ENCODE data around the gene PRIM2. TPM values are rescaled to one million over a fixed set of nuclear protein-coding genes. Genes with fewer than 3 reads are reported as not detected.

PRIM2 gene
- polyA plus RNA-seq, 2 of the 4 experiments (the other 2 are of a cell fraction) = 15.0 to 20.1 TPM

DNA sequence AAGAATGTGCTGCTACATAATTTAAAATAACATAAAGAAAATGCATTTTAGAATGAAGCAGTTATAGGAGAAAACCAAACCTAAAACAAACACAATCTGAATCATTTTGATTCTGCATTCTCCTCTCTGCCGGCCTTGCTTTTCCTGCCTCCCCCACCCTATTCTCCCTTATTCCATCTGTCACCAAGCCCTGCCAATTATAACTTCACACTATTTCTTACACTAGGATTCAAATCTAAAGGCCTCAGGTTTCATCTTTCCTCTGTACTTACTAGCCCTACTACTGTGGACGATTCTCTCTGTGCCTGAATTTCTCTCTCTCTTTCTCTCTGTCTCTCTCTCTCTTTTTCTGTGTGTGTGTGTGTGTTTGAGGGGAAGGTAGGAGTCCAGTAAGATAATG is 18.7 kb upstream of the PRIM2 start (continued):
- TF ChIP-seq, protein P1, sequence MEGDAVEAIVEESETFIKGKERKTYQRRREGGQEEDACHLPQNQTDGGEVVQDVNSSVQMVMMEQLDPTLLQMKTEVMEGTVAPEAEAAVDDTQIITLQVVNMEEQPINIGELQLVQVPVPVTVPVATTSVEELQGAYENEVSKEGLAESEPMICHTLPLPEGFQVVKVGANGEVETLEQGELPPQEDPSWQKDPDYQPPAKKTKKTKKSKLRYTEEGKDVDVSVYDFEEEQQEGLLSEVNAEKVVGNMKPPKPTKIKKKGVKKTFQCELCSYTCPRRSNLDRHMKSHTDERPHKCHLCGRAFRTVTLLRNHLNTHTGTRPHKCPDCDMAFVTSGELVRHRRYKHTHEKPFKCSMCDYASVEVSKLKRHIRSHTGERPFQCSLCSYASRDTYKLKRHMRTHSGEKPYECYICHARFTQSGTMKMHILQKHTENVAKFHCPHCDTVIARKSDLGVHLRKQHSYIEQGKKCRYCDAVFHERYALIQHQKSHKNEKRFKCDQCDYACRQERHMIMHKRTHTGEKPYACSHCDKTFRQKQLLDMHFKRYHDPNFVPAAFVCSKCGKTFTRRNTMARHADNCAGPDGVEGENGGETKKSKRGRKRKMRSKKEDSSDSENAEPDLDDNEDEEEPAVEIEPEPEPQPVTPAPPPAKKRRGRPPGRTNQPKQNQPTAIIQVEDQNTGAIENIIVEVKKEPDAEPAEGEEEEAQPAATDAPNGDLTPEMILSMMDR (IDR thresholded peaks at IDR 0.05) = no peak
- no peak for TF ChIP-seq TFCP2L1 (CRISPR knock-in tag; IDR thresholded peaks at IDR 0.05)

DNA sequence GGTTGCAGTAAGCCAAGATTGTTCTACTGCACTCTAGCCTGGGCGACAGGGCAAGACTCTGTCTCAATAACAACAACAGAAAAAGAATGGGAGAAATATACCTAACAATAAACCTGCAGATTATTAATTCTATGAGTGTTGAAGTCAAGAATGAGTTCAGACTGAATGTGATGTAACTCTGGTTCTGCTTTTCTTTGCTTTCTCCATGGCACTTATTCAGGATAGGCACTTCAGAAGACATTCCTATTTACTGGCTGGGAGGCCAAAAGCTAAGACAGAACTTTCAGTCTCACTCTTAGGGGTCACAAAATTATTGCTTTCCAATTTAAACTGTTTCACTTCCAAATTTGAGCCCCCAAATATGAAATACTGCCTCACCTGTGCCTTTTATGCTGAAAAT is 15.7 kb upstream of the PRIM2 start:
- Histone ChIP-seq H3K27ac (no peak overlapping the region), H3K9me3 (no peaks in the 10 kb centered on the region), H3K4me1 (no peaks in the 10 kb centered on the region), H3K4me2 (no peak overlapping the region), H3K4me3 (no peak overlapping the region)
- DNase-seq (ENCODE audit: low read depth in 1 of 2, low spot score in 1 of 2) (no peak), FAIRE-seq (no peak), ATAC-seq (no peak)
- no peak for TF ChIP-seq MAZ (IDR thresholded peaks at IDR 0.05; ENCODE audit: borderline replicate concordance, low read depth, low read length)
- CTCF ChIA-PET = interaction anchor here (1.1 kb wide), 1 partner anchor 14 kb away, joined by 3 read pairs; no protein-coding TSS in a partner anchor
- POLR2A ChIA-PET = no interaction called here
- WGBS (ENCODE audit: missing lambda C conversion rate) = 85% methylated on average over 1 of the region's 1 CpG

DNA sequence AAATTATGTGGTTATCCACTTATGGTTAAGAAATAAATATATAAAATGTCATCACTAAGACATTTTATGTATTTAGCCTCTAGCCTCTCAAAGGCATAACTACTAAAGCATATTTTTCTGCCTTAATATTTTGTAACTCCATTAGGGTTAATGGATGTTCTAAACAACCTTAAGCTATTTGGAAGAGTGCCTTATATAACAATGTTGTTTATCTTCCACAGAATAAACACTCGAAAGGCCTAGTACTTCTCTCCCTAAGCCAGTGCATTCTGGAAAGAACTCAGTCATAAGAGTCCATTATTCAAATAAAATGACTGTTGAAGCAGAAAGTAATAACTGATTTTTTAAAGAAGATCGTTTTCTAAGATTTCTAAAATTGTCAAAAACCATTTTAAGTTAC is 15.0 kb upstream of the PRIM2 start:
- no peak for TF ChIP-seq RCOR1 (IDR thresholded peaks at IDR 0.05; ENCODE audit: low read depth, low read length)
- TF ChIP-seq ZC3H11A (IDR thresholded peaks at IDR 0.05) = no peak
- no peak for TF ChIP-seq POLR2A (IDR thresholded peaks at IDR 0.05; ENCODE audit: low read length)
- TF ChIP-seq, protein P2, sequence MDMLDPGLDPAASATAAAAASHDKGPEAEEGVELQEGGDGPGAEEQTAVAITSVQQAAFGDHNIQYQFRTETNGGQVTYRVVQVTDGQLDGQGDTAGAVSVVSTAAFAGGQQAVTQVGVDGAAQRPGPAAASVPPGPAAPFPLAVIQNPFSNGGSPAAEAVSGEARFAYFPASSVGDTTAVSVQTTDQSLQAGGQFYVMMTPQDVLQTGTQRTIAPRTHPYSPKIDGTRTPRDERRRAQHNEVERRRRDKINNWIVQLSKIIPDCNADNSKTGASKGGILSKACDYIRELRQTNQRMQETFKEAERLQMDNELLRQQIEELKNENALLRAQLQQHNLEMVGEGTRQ (IDR thresholded peaks at IDR 0.05) = no peak
- TF ChIP-seq KDM5A (IDR thresholded peaks at IDR 0.05) = no peak
- no peak for TF ChIP-seq FOSB (CRISPR knock-in tag; IDR thresholded peaks at IDR 0.05)
- no peak for TF ChIP-seq ZFP36 (IDR thresholded peaks at IDR 0.05; ENCODE audit: borderline replicate concordance, partially characterized antibody)
- TF ChIP-seq, protein P3, sequence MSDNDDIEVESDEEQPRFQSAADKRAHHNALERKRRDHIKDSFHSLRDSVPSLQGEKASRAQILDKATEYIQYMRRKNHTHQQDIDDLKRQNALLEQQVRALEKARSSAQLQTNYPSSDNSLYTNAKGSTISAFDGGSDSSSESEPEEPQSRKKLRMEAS (IDR thresholded peaks at IDR 0.05) = no peak
- TF ChIP-seq EP300 (IDR thresholded peaks at IDR 0.05) = no peak
- TF ChIP-seq GATA3 (IDR thresholded peaks at IDR 0.05; ENCODE audit: borderline replicate concordance) = no peak
- TF ChIP-seq CHD4 (IDR thresholded peaks at IDR 0.05; ENCODE audit: borderline replicate concordance) = no peak
- FAIRE-seq = no peak
- CTCF ChIA-PET = no interaction called here
- no peak for ATAC-seq
- no peak for DNase-seq (ENCODE audit: low read depth in 1 of 2, low spot score in 1 of 2)
- no peak overlapping the region for H3K4me3 ChIP-seq
- H3K27ac ChIP-seq = no peak overlapping the region
- WGBS (ENCODE audit: missing lambda C conversion rate) = 34% methylated on average over 2 of the region's 2 CpGs
- no peaks in the 10 kb centered on the region for H3K9me3 ChIP-seq
- H3K4me1 ChIP-seq = no peaks in the 10 kb centered on the region
- POLR2A ChIA-PET = no interaction called here
- no peak overlapping the region for H3K4me2 ChIP-seq

DNA sequence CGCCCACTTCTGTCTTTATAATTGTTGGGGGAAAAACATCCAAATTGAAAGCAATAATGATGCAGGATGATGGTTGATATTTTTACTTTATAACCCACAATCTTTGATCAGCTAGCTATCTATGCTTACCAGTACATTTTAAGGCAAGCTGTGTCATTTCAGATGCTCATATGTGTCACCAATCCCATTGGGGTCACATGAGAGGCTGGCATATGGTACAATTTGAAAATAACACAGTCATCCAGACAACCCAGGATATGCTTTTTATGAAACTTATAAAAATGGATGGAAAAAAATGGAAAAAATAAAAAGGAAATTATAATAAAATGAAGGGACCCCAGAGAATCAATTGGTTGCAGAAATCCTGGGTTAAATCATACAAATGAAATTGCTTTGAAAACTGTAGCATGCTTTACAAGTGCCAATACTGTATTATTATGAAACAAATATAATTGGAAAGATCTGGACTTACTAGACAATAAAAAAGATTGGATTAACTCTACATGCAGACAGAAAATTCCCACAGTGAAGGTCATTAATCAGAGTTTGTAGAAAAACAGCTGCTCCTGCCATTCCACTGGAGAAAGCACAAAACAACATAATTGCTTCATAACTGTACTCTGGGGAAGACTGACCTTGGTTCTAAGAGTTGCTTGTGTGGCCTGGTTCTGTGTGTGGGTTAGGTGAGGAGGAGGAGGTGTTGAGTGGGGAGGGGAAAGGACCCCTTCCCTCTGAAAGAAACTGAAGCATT is 13.3 kb upstream of the PRIM2 start:
- Histone ChIP-seq H3K4me1 (no peaks in the 10 kb centered on the region), H3K4me2 (no peak overlapping the region), H3K9me3 (no peaks in the 10 kb centered on the region), H3K27ac (no peak overlapping the region), H3K4me3 (no peak overlapping the region)
- no peak for ATAC-seq
- WGBS (ENCODE audit: missing lambda C conversion rate) = 73% methylated on average over 1 of the region's 1 CpG
- no peak for TF ChIP-seq FOSL2 (IDR thresholded peaks at IDR 0.05)
- TF ChIP-seq FOSL2 (CRISPR knock-in tag; IDR thresholded peaks at IDR 0.05) = no peak
- TF ChIP-seq, protein P4, sequence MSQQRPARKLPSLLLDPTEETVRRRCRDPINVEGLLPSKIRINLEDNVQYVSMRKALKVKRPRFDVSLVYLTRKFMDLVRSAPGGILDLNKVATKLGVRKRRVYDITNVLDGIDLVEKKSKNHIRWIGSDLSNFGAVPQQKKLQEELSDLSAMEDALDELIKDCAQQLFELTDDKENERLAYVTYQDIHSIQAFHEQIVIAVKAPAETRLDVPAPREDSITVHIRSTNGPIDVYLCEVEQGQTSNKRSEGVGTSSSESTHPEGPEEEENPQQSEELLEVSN (IDR thresholded peaks at IDR 0.05; ENCODE audit: borderline replicate concordance, low read depth) = no peak
- no peak for TF ChIP-seq ZC3H11A (IDR thresholded peaks at IDR 0.05)
- TF ChIP-seq SMC3 (IDR thresholded peaks at IDR 0.05) = no peak
- no peak for TF ChIP-seq RARB (CRISPR knock-in tag; IDR thresholded peaks at IDR 0.05)
- no peak for TF ChIP-seq CHD4 (IDR thresholded peaks at IDR 0.05; ENCODE audit: borderline replicate concordance)
- no peak for TF ChIP-seq ESRRA (IDR thresholded peaks at IDR 0.05; ENCODE audit: borderline replicate concordance, low read length)
- TF ChIP-seq, protein P5, sequence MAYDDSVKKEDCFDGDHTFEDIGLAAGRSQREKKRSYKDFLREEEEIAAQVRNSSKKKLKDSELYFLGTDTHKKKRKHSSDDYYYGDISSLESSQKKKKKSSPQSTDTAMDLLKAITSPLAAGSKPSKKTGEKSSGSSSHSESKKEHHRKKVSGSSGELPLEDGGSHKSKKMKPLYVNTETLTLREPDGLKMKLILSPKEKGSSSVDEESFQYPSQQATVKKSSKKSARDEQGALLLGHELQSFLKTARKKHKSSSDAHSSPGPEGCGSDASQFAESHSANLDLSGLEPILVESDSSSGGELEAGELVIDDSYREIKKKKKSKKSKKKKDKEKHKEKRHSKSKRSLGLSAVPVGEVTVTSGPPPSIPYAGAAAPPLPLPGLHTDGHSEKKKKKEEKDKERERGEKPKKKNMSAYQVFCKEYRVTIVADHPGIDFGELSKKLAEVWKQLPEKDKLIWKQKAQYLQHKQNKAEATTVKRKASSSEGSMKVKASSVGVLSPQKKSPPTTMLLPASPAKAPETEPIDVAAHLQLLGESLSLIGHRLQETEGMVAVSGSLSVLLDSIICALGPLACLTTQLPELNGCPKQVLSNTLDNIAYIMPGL (CRISPR knock-in tag; IDR thresholded peaks at IDR 0.05; ENCODE audit: borderline replicate concordance) = no peak
- TF ChIP-seq EP300 (IDR thresholded peaks at IDR 0.05) = no peak
- no peak for TF ChIP-seq JUNB (IDR thresholded peaks at IDR 0.05)
- TF ChIP-seq FOSB (CRISPR knock-in tag; IDR thresholded peaks at IDR 0.05) = no peak
- TF ChIP-seq ZSCAN20 (CRISPR knock-in tag; IDR thresholded peaks at IDR 0.05) = no peak
- no peak for TF ChIP-seq EHF (CRISPR knock-in tag; IDR thresholded peaks at IDR 0.05)
- TF ChIP-seq CBX2 (IDR thresholded peaks at IDR 0.05; ENCODE audit: borderline replicate concordance, low read depth) = no peak
- TF ChIP-seq HOXB5 (CRISPR knock-in tag; IDR thresholded peaks at IDR 0.05) = no peak
- no peak for TF ChIP-seq RNF2 (IDR thresholded peaks at IDR 0.05; ENCODE audit: borderline replicate concordance, low read depth)
- no peak for TF ChIP-seq NR3C1 (IDR thresholded peaks at IDR 0.05)
- TF ChIP-seq KDM5A (IDR thresholded peaks at IDR 0.05) = no peak
- TF ChIP-seq HOXB13 (CRISPR knock-in tag; IDR thresholded peaks at IDR 0.05; ENCODE audit: low read depth) = no peak
- no peak for DNase-seq (ENCODE audit: low read depth in 1 of 2, low spot score in 1 of 2)
- ChIA-PET POLR2A (no interaction called here), CTCF (no interaction called here)
- no peak for FAIRE-seq

Measured in A549 (cell line).